K562 (cell line): ENCODE measurements around the gene SLC25A11. TPM values are rescaled to one million over a fixed set of nuclear protein-coding genes. Genes with fewer than 3 reads are reported as not detected.
A peak's percentile ranks its signal among the peaks of the same experiment; 100 is the strongest.

Experiments
- ATAC-seq: fragments of 200-7000 bp; cut with Tn5 transposase; 3 replicates; pipeline ENCODE4 v1.9.1; 2020; ENCODE audit warnings: moderate library complexity
- BruUV-seq: library from RNA; stranded (reverse); fragments of 400-500 nt; replicated peaks from 2 replicates; lab custom pipeline; 2021; lab: Mats Ljungman, UMichigan
- CTCF ChIA-PET: fragments of 300-600 bp; formaldehyde crosslinking; extraction: SDS; loops from one replicate; lab custom pipeline; 2021; ENCODE audit warnings: low intra/inter-chr PET ratio; lab: Yijun Ruan, JAX
- POLR2A ChIA-PET: fragments of 300-600, 350-650 bp; sonication (Branson Sonifier 250); formaldehyde crosslinking; extraction: SDS; loops from one replicate; lab custom pipeline; 2021; ENCODE audit warnings: antibody characterized with exemption, inconsistent platforms; lab: Yijun Ruan, JAX
- DNase-seq, 4 experiments: peaks; one replicate each; pipeline versions ENCODE4 v3.0.0 to v3.0.0-alpha.2; 2011 to 2018; ENCODE audit warnings: low spot score in 3 of 4, mixed read lengths in 3 of 4; ENCODE audit errors: extremely low read depth in 1 of 4
- FAIRE-seq: peaks from 2 replicates; lab custom pipeline; 2011; peaks lifted over from hg19 to GRCh38; lab: Jason Lieb, UNC
- H2AFZ ChIP-seq: 2 replicates; pipeline ENCODE4 v1.6.0; 2011; ENCODE audit warnings: low read depth, low read length, control low read depth, inconsistent platforms
- H3K27ac ChIP-seq: fragments of 200-600 bp; 3 replicates; pipeline ENCODE4 v1.8.0; 2011; ENCODE audit warnings: low read depth, mild to moderate bottlenecking, control low read depth, inconsistent platforms, low read length, moderate library complexity, mixed read lengths; ENCODE audit errors: extremely low read depth
- H3K27me3 ChIP-seq, 2 experiments: fragments of 300-600 bp in 1 of 2; 2 replicates in 1 of 2; 3 replicates in 1 of 2; pipeline versions ENCODE4 v1.6.0 to v1.8.0; 2011; ENCODE audit warnings: inconsistent platforms in 2 of 2, low read length in 2 of 2, mild to moderate bottlenecking in 1 of 2, mixed read lengths in 1 of 2, moderate library complexity in 1 of 2; ENCODE audit not compliant: control insufficient read depth in 2 of 2, insufficient read depth in 2 of 2
- H3K36me3 ChIP-seq: fragments of 300-600 bp; 3 replicates; pipeline ENCODE4 v1.8.0; 2011; ENCODE audit warnings: mild to moderate bottlenecking, low read length, inconsistent platforms; ENCODE audit not compliant: control insufficient read depth, insufficient read depth
- H3K4me1 ChIP-seq, 2 experiments: fragments of 200-600 bp in 1 of 2; replicated peaks in 1 of 2; 2 replicates in 1 of 2; 3 replicates in 1 of 2; pipeline versions ENCODE4 v1.5.1 to v1.8.0; 2011; ENCODE audit warnings: inconsistent platforms in 2 of 2, low read length in 2 of 2, mild to moderate bottlenecking in 1 of 2, mixed read lengths in 1 of 2, moderate library complexity in 1 of 2; ENCODE audit not compliant: control insufficient read depth in 2 of 2, insufficient read depth in 2 of 2
- H3K4me2 ChIP-seq: 2 replicates; pipeline ENCODE4 v1.6.1; 2011; ENCODE audit warnings: low read length, control low read depth, inconsistent platforms, mixed read lengths; ENCODE audit not compliant: insufficient read depth
- H3K4me3 ChIP-seq: fragments of 200-600 bp; sonication (generic), shearing (Covaris generic); 2 replicates; pipeline ENCODE4 v1.5.1; 2016; ENCODE audit warnings: control low read depth, inconsistent platforms
- H3K79me2 ChIP-seq: fragments of 200-600 bp; 3 replicates; pipeline ENCODE4 v1.8.0; 2011; ENCODE audit warnings: low read length, inconsistent platforms; ENCODE audit not compliant: control insufficient read depth, insufficient read depth
- H3K9ac ChIP-seq, 2 experiments: 2 replicates each; pipeline versions ENCODE4 v1.6.0 to v1.6.1; 2011; ENCODE audit warnings: low read depth in 2 of 2, low read length in 2 of 2, control low read depth in 1 of 2, inconsistent platforms in 1 of 2, mild to moderate bottlenecking in 1 of 2, mixed read lengths in 1 of 2; ENCODE audit not compliant: insufficient read depth in 1 of 2
- H3K9me1 ChIP-seq: one replicate; pipeline ENCODE4 v1.6.0; 2011; ENCODE audit warnings: inconsistent platforms, mild to moderate bottlenecking, low read length, moderate library complexity; ENCODE audit not compliant: control insufficient read depth, insufficient read depth
- H3K9me3 ChIP-seq: replicated peaks from 2 replicates; pipeline ENCODE4 v1.5.1; 2011; ENCODE audit warnings: low read depth, low read length, inconsistent platforms; ENCODE audit not compliant: control insufficient read depth, insufficient read depth
- H4K20me1 ChIP-seq: replicated peaks from 2 replicates; pipeline ENCODE4 v1.6.1; 2011; ENCODE audit warnings: low read length, inconsistent platforms, mixed read lengths; ENCODE audit not compliant: control insufficient read depth, insufficient read depth
- BACH1 ChIP-seq: fragments of 200-800 bp; sonication (Bioruptor generic); IDR thresholded peaks from 2 replicates; pipeline ENCODE4 v1.6.1; 2016; ENCODE audit warnings: missing genetic modification characterization, missing compliant biosample characterization
- BCL6 ChIP-seq: fragments of 250-450 bp; sonication (Bioruptor Pico); IDR thresholded peaks from 2 replicates; pipeline ENCODE4 v1.4.0; 2020
- CC2D1A ChIP-seq: fragments of 450-650 bp; IDR thresholded peaks from 2 replicates; pipeline ENCODE4 v1.6.1; 2017; ENCODE audit warnings: mild to moderate bottlenecking
- CREB1 ChIP-seq, 2 experiments: sonication (generic) in 1 of 2; formaldehyde crosslinking in 1 of 2; IDR thresholded peaks; 2 replicates each; pipeline versions ENCODE4 v1.6.1 to v1.8.0; 2012 to 2022; ENCODE audit warnings: inconsistent platforms in 1 of 2, mild to moderate bottlenecking in 1 of 2, missing genetic modification reagents in 1 of 2, moderate library complexity in 1 of 2
- ELF4 ChIP-seq: fragments of 450-650 bp; formaldehyde crosslinking; IDR thresholded peaks from 2 replicates; pipeline ENCODE4 v1.4.0; 2022; ENCODE audit warnings: missing genetic modification characterization
- FOXP1 ChIP-seq: sonication (generic); formaldehyde crosslinking; IDR thresholded peaks from 2 replicates; pipeline ENCODE4 v1.8.0; 2022; ENCODE audit warnings: mild to moderate bottlenecking, missing genetic modification reagents
- KDM5B ChIP-seq: fragments of 200-600 bp; sonication (generic); IDR thresholded peaks from 2 replicates; pipeline ENCODE4 v1.6.1; 2012; ENCODE audit warnings: low read depth, mild to moderate bottlenecking, moderate library complexity, low read length, control low read depth, inconsistent platforms; ENCODE audit not compliant: insufficient replicate concordance
- MIER1 ChIP-seq: fragments of 450-650 bp; IDR thresholded peaks from 2 replicates; pipeline ENCODE4 v1.6.1; 2016; ENCODE audit warnings: antibody characterized with exemption, mild to moderate bottlenecking, low read depth
- POLR2H ChIP-seq: IDR thresholded peaks from 2 replicates; pipeline ENCODE4 v1.6.1; 2016; ENCODE audit warnings: missing genetic modification characterization, low read depth, mild to moderate bottlenecking, control low read depth, missing compliant biosample characterization, moderate library complexity
- SETDB1 ChIP-seq: IDR thresholded peaks from one replicate; pipeline ENCODE4 v1.6.1; 2012; ENCODE audit warnings: low read length, control low read depth, inconsistent platforms
- TCFL5 ChIP-seq: fragments of 250-450 bp; sonication (Bioruptor Pico); conservative IDR thresholded peaks from 2 replicates; pipeline ENCODE4 v1.6.1; 2021; ENCODE audit warnings: mild to moderate bottlenecking, moderate library complexity, matching md5 sums
- ZNF140 ChIP-seq: fragments of 250-450 bp; sonication (Bioruptor Pico); IDR thresholded peaks from 2 replicates; pipeline ENCODE4 v1.8.0; 2021; ENCODE audit warnings: moderate library complexity, mild to moderate bottlenecking, inconsistent platforms
- ZNF217 ChIP-seq: sonication (generic); formaldehyde crosslinking; IDR thresholded peaks from 2 replicates; pipeline ENCODE4 v1.8.0; 2022; ENCODE audit warnings: mild to moderate bottlenecking, missing genetic modification reagents
- ZNF584 ChIP-seq: fragments of 200-800 bp; sonication (Bioruptor generic); IDR thresholded peaks from 2 replicates; pipeline ENCODE4 v1.6.1; 2016; ENCODE audit warnings: low read depth, mild to moderate bottlenecking, missing genetic modification characterization, missing compliant biosample characterization
- WGBS: fragments of 100-300 bp; shearing (Covaris generic); methylation state at CpG from one replicate; pipeline ENCODE4 v1.1.6; 2016; ENCODE audit warnings: low coverage, mixed read lengths; ENCODE audit not compliant: insufficient coverage; ENCODE audit errors: missing lambda C conversion rate; 5-methylcytosine and 5-hydroxymethylcytosine counted together
- in situ Hi-C: fragments of 300-500 bp; cut with MboI; formaldehyde crosslinking; loops from 4 replicates; pipeline ENCODE4 v1.15.0; 2018; ENCODE audit warnings: inconsistent platforms, mixed read lengths
- intact Hi-C: fragments of 100-400 bp; cut with micrococcal nuclease; formaldehyde crosslinking; loops from 2 replicates; pipeline ENCODE4 v1.14.2; 2022
- polyA plus RNA-seq, 8 experiments: library from polyadenylated mRNA; depleted of rRNA in 4 of 8; stranded (reverse) in 5 of 8; unstranded in 3 of 8; fragments of >200 nt; fragmentation: Nextera tagmentation in 2 of 8; fragmentation: Illumina TruSeq in 1 of 8; extraction: Ambion mirVana in 2 of 8; extraction: Trizol in 1 of 8; gene quantifications; 2 replicates each; pipeline versions ENCODE4 v1.2.1 to v1.2.3, GENCODE V29; 2011 to 2014; ENCODE audit warnings: inconsistent platforms in 1 of 8, missing spikeins in 1 of 8
- total RNA-seq, 7 experiments: library from RNA; depleted of rRNA in 6 of 7; stranded (reverse); fragments of >200 nt in 6 of 7; fragmentation: Illumina TruSeq in 2 of 7; extraction: Trizol in 2 of 7; gene quantifications; 2 replicates each; pipeline versions ENCODE4 v1.2.1 to v1.2.3, GENCODE V29; 2011 to 2021; ENCODE audit warnings: low replicate concordance in 1 of 7
- TF ChIP-seq, protein P1 (sequence below): sonication (generic); formaldehyde crosslinking; IDR thresholded peaks from 2 replicates; pipeline ENCODE4 v1.8.0; 2022; ENCODE audit warnings: mild to moderate bottlenecking, missing genetic modification reagents

Gene SLC25A11
- total and polyA plus RNA-seq, 9 of the 15 experiments (the other 6 are each of a cell fraction or from before 2014, with no cell fraction given), result 3.1 to 56.7 (median 32.9) TPM

DNA sequence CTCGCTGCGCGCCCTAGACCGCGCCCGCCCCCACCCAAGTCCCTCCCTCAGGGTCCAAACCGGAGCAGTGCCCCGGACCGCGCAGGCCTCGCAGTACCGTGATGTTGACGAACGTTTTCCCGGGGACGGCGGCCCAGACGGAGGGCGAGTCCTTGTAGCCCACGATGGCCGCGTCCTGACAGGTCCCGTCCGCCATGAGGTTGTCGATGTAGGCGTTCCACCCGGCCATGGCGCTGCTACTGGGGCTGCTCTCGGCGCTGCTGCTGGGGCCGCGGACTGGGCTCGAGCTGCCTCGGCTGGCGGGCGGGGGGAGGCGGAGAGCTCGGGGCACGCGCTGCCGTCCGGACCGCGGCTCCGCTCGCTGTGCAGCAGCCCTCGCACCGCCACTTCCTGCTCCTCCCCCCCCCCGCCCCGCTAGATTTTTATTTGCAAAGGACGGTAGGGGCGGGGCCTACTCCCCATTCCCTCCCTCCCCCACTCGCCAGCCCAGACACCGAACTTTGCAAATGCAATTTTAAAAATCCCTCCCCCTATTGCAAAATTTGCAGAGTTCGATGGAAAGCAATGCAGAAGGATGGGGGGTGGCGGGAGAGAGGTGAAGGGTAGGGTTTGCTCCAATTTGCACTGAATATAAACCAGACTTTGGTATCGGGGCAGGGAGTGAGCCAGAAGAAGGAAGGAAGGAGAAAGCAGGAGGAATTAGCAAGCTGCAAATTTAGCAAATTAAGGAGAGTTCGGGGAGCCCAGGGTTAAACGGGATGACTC, 8.5 kb upstream of the SLC25A11 start, which contains the start of gene PFN1 (continued):
- TF ChIP-seq ELF4 (CRISPR knock-in tag) (peak; percentile 46; the same call in 1 of the 2 replicates), FOXP1 (CRISPR knock-in tag) (0 out of 2 replicates have a peak, but pooled peaks have one; percentile 44), ZNF140 (CRISPR knock-in tag) (no peak), CC2D1A (0 out of 2 replicates have a peak, but pooled peaks have one; percentile 16)

DNA sequence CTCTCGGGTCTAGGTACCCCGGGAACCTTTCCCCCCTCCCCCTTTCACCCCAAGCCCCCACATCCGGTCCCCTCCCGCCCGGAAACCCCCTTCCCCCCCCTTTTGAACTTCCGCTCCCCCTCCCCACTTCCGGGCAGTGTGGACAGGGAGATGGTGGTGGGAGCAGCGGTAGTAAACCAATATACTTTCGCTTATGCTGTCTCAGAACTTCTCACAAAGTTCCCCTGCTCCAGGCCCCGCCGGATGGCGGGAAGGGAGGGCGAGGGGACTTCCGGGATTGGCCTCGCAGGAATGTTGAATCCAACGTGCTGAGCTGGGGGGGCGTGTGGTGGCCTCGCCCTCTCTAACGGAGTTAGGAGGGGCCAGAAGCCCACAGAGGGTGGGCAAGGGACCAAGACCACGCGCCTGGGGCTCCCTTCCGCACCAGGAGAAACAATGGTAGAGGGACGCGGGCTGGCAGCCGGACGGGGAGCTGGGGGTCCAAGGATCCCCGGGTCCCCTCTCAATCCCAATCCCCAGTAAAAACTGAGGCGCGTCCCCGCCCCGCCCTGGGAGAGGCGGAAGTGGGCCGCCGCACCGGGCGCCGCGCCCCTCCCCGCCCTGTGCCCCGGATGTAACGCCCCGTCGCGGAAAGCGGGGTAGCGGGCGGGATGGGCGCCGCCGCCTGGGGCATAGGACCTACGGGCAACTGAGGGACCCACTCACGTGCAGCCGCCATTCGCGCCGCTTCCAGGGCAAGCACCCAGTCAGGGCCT, 7.7 kb upstream of the SLC25A11 start:
- Histone ChIP-seq H3K4me3 (peak overlapping the region; percentile 97), H3K9me3 (no peaks in the 10 kb centered on the region), H3K27ac (peak overlapping the region; percentile 98), H3K9me1 (no peaks in the 10 kb centered on the region), H3K4me2 (peak overlapping the region; percentile 93), H3K79me2 (peaks cover 75% of the 10 kb centered on the region), H4K20me1 (peaks cover 22% of the 10 kb centered on the region), H2AFZ (no peak overlapping the region; the same call in 1 of the 2 replicates), H3K4me1 (peaks cover 32 to 49% of the 10 kb centered on the region in 2 experiments), H3K36me3 (peaks cover 53% of the 10 kb centered on the region), H3K9ac (peak overlapping the region; percentile 94 to 97), H3K27me3 (no peaks in the 10 kb centered on the region)
- FAIRE-seq, result no peak
- WGBS, result 4% methylated on average over 9 of the region's 56 CpGs
- no TSS peak for BruUV-seq
- ChIA-PET POLR2A (interaction anchor here (0.6 to 4.7 kb wide), 5 partner anchors 7 to 49 kb away, joined by 3 to 21 read pairs (median 4); partner anchors contain the start of genes RNF167, SLC25A11 and SPAG7), CTCF (no interaction called here)
- ATAC-seq, result peak; percentile 35
- peak; percentile 61 to 68 (median 65) for DNase-seq
- intact Hi-C loops (no loop called here), in situ Hi-C loops (no loop called here)
- TF ChIP-seq BACH1 (tag) (no peak), BCL6 (CRISPR knock-in tag) (no peak), SETDB1 (no peak), TCFL5 (CRISPR knock-in tag) (no peak), MIER1 (no peak), CREB1 (IDR thresholded peaks at IDR 0.05) (no peak; the same call in 1 of the 2 replicates), CREB1 (CRISPR knock-in tag; IDR thresholded peaks at IDR 0.05) (no peak), ZNF217 (CRISPR knock-in tag) (no peak), KDM5B (no peak), POLR2H (tag) (0 out of 2 replicates have a peak, but pooled peaks have one; percentile 33), ZNF584 (CRISPR knock-in tag) (no peak)
- TF ChIP-seq, protein P1, sequence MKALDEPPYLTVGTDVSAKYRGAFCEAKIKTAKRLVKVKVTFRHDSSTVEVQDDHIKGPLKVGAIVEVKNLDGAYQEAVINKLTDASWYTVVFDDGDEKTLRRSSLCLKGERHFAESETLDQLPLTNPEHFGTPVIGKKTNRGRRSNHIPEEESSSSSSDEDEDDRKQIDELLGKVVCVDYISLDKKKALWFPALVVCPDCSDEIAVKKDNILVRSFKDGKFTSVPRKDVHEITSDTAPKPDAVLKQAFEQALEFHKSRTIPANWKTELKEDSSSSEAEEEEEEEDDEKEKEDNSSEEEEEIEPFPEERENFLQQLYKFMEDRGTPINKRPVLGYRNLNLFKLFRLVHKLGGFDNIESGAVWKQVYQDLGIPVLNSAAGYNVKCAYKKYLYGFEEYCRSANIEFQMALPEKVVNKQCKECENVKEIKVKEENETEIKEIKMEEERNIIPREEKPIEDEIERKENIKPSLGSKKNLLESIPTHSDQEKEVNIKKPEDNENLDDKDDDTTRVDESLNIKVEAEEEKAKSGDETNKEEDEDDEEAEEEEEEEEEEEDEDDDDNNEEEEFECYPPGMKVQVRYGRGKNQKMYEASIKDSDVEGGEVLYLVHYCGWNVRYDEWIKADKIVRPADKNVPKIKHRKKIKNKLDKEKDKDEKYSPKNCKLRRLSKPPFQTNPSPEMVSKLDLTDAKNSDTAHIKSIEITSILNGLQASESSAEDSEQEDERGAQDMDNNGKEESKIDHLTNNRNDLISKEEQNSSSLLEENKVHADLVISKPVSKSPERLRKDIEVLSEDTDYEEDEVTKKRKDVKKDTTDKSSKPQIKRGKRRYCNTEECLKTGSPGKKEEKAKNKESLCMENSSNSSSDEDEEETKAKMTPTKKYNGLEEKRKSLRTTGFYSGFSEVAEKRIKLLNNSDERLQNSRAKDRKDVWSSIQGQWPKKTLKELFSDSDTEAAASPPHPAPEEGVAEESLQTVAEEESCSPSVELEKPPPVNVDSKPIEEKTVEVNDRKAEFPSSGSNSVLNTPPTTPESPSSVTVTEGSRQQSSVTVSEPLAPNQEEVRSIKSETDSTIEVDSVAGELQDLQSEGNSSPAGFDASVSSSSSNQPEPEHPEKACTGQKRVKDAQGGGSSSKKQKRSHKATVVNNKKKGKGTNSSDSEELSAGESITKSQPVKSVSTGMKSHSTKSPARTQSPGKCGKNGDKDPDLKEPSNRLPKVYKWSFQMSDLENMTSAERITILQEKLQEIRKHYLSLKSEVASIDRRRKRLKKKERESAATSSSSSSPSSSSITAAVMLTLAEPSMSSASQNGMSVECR (CRISPR knock-in tag), result peak; percentile 70; the same call in 1 of the 2 replicates
